Body of pancreas (tissue), 4 donors: Measurements from ENCODE around the gene SLC25A41. TPM values are rescaled to one million over a fixed set of nuclear protein-coding genes. Genes with fewer than 3 reads are reported as not detected.

Experiments used
- ATAC-seq: fragments of 150-250 bp; one replicate; pipeline ENCODE4 v1.9.1; 2016
- DNase-seq, 4 donors: peaks; one replicate each; pipeline ENCODE4 v3.0.0-alpha.2; 2019
- H3K27ac ChIP-seq, 4 donors: fragments of 200-600 bp; sonication (generic); 1 replicate in 3 of 4; 2 replicates in 1 of 4; pipeline versions ENCODE4 v1.5.1 to v1.6.1; 2016 to 2019; ENCODE audit warnings: mild to moderate bottlenecking in 1 of 4, mixed read lengths in 1 of 4, moderate library complexity in 1 of 4
- H3K27me3 ChIP-seq, 2 donors: fragments of 200-600 bp; sonication (generic); one replicate each; pipeline ENCODE4 v1.6.0; 2016; ENCODE audit warnings: mild to moderate bottlenecking in 1 of 2
- H3K36me3 ChIP-seq, 2 donors: fragments of 200-600 bp; sonication (generic); replicated peaks in 1 of 2; 2 replicates each; pipeline ENCODE4 v1.5.1; 2016; ENCODE audit warnings: low read depth in 2 of 2; ENCODE audit not compliant: insufficient read depth in 1 of 2
- H3K4me1 ChIP-seq: fragments of 200-600 bp; sonication (generic); one replicate; pipeline ENCODE4 v1.6.0; 2016
- H3K4me3 ChIP-seq, 2 donors: fragments of 200-600 bp; sonication (generic); 1 replicate in 1 of 2; 2 replicates in 1 of 2; pipeline ENCODE4 v1.5.1; 2016 to 2019
- H3K9me3 ChIP-seq, 3 donors: fragments of 200-600 bp; sonication (generic); 1 replicate in 2 of 3; 2 replicates in 1 of 3; pipeline ENCODE4 v1.5.1; 2016
- CTCF ChIP-seq, 7 experiments: fragments of 450-650 bp in 4 of 7; fragments of 200-600 bp in 3 of 7; sonication (generic) in 3 of 7; IDR thresholded peaks; one replicate each; pipeline ENCODE4 v1.5.1; 2016 to 2019; ENCODE audit warnings: antibody characterized with exemption in 7 of 7
- POLR2A ChIP-seq, 3 donors: fragments of 450-650 bp; IDR thresholded peaks; one replicate each; pipeline ENCODE4 v1.6.1; 2016; ENCODE audit warnings: antibody characterized with exemption in 3 of 3, mild to moderate bottlenecking in 2 of 3
- WGBS, 2 donors: methylation state at CpG; one replicate each; pipeline ENCODE4 v1.1.5; 2017; 5-methylcytosine and 5-hydroxymethylcytosine counted together
- intact Hi-C: fragments of 100-400 bp; cut with DNase I; formaldehyde crosslinking; loops from one replicate; pipeline ENCODE4 v1.15.1; 2023
- total RNA-seq, 2 donors: library from RNA; depleted of rRNA; stranded (reverse); fragments of >200 nt; gene quantifications; one replicate each; pipeline ENCODE4 v1.1.0, GENCODE V29; 2016

The SLC25A41 gene
- total RNA-seq, 2 donors from 2014 or later: not detected

GRCh38 chr19:6457958-6458694, 24.6 kb upstream of the SLC25A41 start:
- Histone ChIP-seq H3K27ac (peak overlapping the region in 3 of 4 donors; percentile 92 to 98 (median 95)), H3K4me3 (no peak overlapping the region), H3K36me3 (peaks cover 0 to 7% of the 10 kb centered on the region in 2 donors), H3K4me1 (peaks cover 12% of the 10 kb centered on the region), H3K9me3 (no peaks in the 10 kb centered on the region), H3K27me3 (no peaks in the 10 kb centered on the region)
- WGBS, 2 donors: 89 to 91% methylated on average over 17 of the region's 17 CpGs
- TF ChIP-seq POLR2A (IDR thresholded peaks at IDR 0.05) (no peak), CTCF (IDR thresholded peaks at IDR 0.05) (no peak)
- ATAC-seq: no peak
- DNase-seq: no peak
- intact Hi-C loops: no loop called here

GRCh38 chr19:6455924-6456323, 22.4 kb upstream of the SLC25A41 start:
- Histone ChIP-seq H3K27ac (no peak overlapping the region), H3K4me1 (peaks cover 12% of the 10 kb centered on the region), H3K36me3 (peaks cover 0 to 7% of the 10 kb centered on the region in 2 donors), H3K27me3 (no peaks in the 10 kb centered on the region), H3K4me3 (no peak overlapping the region), H3K9me3 (no peaks in the 10 kb centered on the region)
- intact Hi-C loops: no loop called here
- 95 to 98% methylated on average over 14 to 15 of the region's 15 CpGs for WGBS, 2 donors
- TF ChIP-seq POLR2A (IDR thresholded peaks at IDR 0.05) (no peak), CTCF (IDR thresholded peaks at IDR 0.05) (no peak)
- ATAC-seq: no peak
- DNase-seq: no peak

- 98 to 100% methylated on average over 6 to 11 of the region's 11 CpGs for WGBS, 2 donors
- TF ChIP-seq CTCF (IDR thresholded peaks at IDR 0.05) (no peak), POLR2A (IDR thresholded peaks at IDR 0.05) (no peak)
- intact Hi-C loops: no loop called here
- no peaks in the 10 kb centered on the region for H3K27me3 ChIP-seq
- no peak overlapping the region for H3K27ac ChIP-seq
- H3K9me3 ChIP-seq: no peaks in the 10 kb centered on the region
- H3K4me3 ChIP-seq: no peak overlapping the region
- DNase-seq: no peak
- no peak for ATAC-seq
- H3K4me1 ChIP-seq: peaks cover 10% of the 10 kb centered on the region
- H3K36me3 ChIP-seq: peaks cover 0 to 7% of the 10 kb centered on the region in 2 donors
Measured at GRCh38 chr19:6453951-6454565, 20.5 kb upstream of the SLC25A41 start.

- DNase-seq: no peak
- Histone ChIP-seq H3K27ac (no peak overlapping the region), H3K4me1 (no peaks in the 10 kb centered on the region), H3K27me3 (no peaks in the 10 kb centered on the region), H3K9me3 (no peaks in the 10 kb centered on the region), H3K36me3 (peaks cover 0 to 7% of the 10 kb centered on the region in 2 donors), H3K4me3 (no peak overlapping the region)
- intact Hi-C loops: no loop called here
- ATAC-seq: no peak
- no peak for TF ChIP-seq CTCF (IDR thresholded peaks at IDR 0.05)
- TF ChIP-seq POLR2A (IDR thresholded peaks at IDR 0.05): no peak
- WGBS, 2 donors: 92 to 98% methylated on average over 2 of the region's 2 CpGs
Measured at GRCh38 chr19:6452899-6453298, 19.3 kb upstream of the SLC25A41 start.
